ENCODE results near the gene DCLK1.

DNA sequence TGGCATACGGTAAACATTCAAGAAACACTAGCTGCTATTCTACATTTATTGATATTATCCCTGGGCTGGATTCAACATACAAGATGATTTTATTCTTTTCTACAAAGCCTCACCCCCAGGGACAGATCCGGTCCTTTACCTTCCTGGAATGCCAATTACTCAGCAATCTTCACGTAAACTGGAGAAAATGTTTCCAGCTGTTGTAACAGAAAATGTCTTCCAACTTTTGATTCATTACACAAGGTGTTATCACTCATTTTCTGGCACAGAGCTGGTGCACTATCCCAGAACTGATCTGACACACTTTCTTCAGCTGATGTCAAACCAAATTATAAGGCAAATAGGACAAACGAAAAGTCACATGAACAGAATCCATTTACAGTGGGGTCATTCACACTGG, 33.1 kb downstream of the DCLK1 start:
- TF ChIP-seq CTCF (IDR thresholded peaks at IDR 0.05) = no peak
- TF ChIP-seq POLR2A (IDR thresholded peaks at IDR 0.05) = no peak

Measured in lower leg skin (tissue), 3 donors.